Upper lobe of left lung (tissue), 6 donors: ENCODE measurements around the gene COX6A2. TPM values are rescaled to one million over a fixed set of nuclear protein-coding genes. Genes with fewer than 3 reads are reported as not detected.

Experiments used
- ATAC-seq, 2 donors: fragments of 200-7000 bp; cut with Tn5 transposase; one replicate each; pipeline ENCODE4 v1.9.1; 2022; ENCODE audit warnings: mild to moderate bottlenecking in 2 of 2, moderate library complexity in 2 of 2; ENCODE audit not compliant: low FRiP score in 2 of 2
- DNase-seq, 2 donors: peaks; one replicate each; pipeline ENCODE4 v3.0.0-alpha.2; 2019 to 2020
- H3K27ac ChIP-seq, 4 donors: fragments of 200-600 bp; sonication (generic); one replicate each; pipeline ENCODE4 v1.5.1; 2016 to 2019
- H3K27me3 ChIP-seq, 4 donors: fragments of 200-600 bp; sonication (generic); one replicate each; pipeline ENCODE4 v1.5.1; 2017 to 2019
- H3K36me3 ChIP-seq, 4 donors: fragments of 200-600 bp; sonication (generic); one replicate each; pipeline ENCODE4 v1.5.1; 2016 to 2019
- H3K4me1 ChIP-seq, 4 donors: fragments of 200-600 bp; sonication (generic); one replicate each; pipeline ENCODE4 v1.5.1; 2018 to 2019
- H3K4me3 ChIP-seq, 4 donors: fragments of 200-600 bp; sonication (generic); one replicate each; pipeline ENCODE4 v1.5.1; 2017 to 2019; ENCODE audit warnings: mild to moderate bottlenecking in 2 of 4, moderate library complexity in 1 of 4
- H3K9me3 ChIP-seq, 4 donors: fragments of 200-600 bp; sonication (generic); one replicate each; pipeline ENCODE4 v1.5.1; 2018 to 2019
- EP300 ChIP-seq, 4 donors: sonication (generic); formaldehyde crosslinking; IDR thresholded peaks; one replicate each; pipeline ENCODE4 v1.5.1; 2017; ENCODE audit warnings: antibody characterized with exemption in 4 of 4, control low read depth in 2 of 4
- POLR2A ChIP-seq, 4 donors: fragments of 450-650 bp; IDR thresholded peaks; one replicate each; pipeline ENCODE4 v1.5.1; 2016 to 2017; ENCODE audit warnings: antibody characterized with exemption in 4 of 4, mild to moderate bottlenecking in 2 of 4
- POLR2AphosphoS5 ChIP-seq, 2 donors: sonication (generic); formaldehyde crosslinking; IDR thresholded peaks; one replicate each; pipeline ENCODE4 v1.5.1; 2017; ENCODE audit warnings: antibody characterized with exemption in 2 of 2
- WGBS, 2 donors: methylation state at CpG; one replicate each; pipeline ENCODE4 v1.1.5; 2017 to 2018; 5-methylcytosine and 5-hydroxymethylcytosine counted together
- total RNA-seq, 6 donors: library from RNA; depleted of rRNA in 4 of 6; stranded (reverse); fragments of >200 nt in 4 of 6; gene quantifications; one replicate each; pipeline versions ENCODE4 v1.1.0 to v1.2.1, GENCODE V29; 2016 to 2021
- TF ChIP-seq, protein P1 (sequence below), 6 experiments: fragments of 450-650 bp in 4 of 6; fragments of 200-600 bp in 2 of 6; sonication (generic) in 2 of 6; IDR thresholded peaks; one replicate each; pipeline ENCODE4 v1.5.1; 2016 to 2019; ENCODE audit warnings: antibody characterized with exemption in 6 of 6
- donor health status: DM: no; HTN: no; CAD: no; lungs with moderate emphysema.
- donor health status: DM: no; HTN: yes; CAD: no; lungs with severe emphysema.

Gene COX6A2
- total RNA-seq, 6 donors from 2014 or later = not detected

DNA sequence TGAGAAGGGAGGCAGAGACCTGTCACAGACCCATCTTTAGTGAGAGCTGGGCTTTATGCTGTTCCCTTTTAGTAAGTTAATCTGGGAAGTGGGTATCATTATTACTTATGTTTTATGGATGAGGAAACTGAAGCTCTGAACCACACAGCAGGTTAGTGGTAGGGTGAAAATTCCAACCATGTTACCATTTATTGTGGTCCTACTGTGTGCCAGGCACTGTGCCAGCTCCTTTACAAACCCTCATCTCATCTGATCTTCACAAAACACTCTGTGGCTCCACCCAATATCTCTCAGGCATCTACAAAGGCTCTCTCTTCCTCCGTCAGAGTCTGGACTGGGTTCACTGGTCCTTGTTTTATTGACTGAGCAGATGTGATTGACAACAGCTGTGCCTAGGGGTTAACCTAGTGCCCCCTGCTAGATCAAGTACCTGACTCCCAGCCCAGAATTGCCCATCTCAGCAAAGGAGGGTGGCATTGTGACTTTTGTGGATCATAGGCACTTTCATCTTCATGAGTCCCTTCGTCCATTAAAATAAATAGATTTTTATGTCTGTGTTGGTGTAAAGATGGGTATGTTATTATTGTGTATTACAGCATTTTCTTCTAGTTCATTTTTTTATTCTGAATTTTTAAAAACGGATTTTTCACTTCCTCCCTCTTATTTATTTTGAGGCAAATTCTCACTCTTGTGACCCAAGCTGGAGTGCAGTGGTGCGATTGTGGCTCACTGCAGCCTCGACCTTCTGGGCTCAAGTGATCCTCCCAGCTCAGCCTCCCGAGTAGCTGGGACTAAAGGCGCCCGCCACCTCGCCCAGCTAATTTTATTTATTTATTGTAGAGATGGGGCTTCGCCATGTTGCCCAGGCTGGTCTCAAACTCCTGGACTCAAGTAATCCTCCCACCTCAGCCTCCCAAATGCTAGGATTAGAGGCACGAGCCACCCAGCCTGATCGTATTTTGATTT, 46.9 kb upstream of the COX6A2 start:
- peaks cover 0 to 50% (median 14%) of the 10 kb centered on the region in 4 donors for H3K36me3 ChIP-seq
- WGBS, 2 donors = 89 to 94% methylated on average over 12 of the region's 12 CpGs
- H3K4me3 ChIP-seq = no peak overlapping the region
- H3K4me1 ChIP-seq = peaks cover 21 to 59% (median 30%) of the 10 kb centered on the region in 4 donors
- no peaks in the 10 kb centered on the region for H3K27me3 ChIP-seq
- no peak for ATAC-seq
- no peak for DNase-seq
- TF ChIP-seq POLR2A (IDR thresholded peaks at IDR 0.05) = no peak
- TF ChIP-seq EP300 (IDR thresholded peaks at IDR 0.05) = no peak
- no peak for TF ChIP-seq POLR2AphosphoS5 (IDR thresholded peaks at IDR 0.05)
- TF ChIP-seq, protein P1, sequence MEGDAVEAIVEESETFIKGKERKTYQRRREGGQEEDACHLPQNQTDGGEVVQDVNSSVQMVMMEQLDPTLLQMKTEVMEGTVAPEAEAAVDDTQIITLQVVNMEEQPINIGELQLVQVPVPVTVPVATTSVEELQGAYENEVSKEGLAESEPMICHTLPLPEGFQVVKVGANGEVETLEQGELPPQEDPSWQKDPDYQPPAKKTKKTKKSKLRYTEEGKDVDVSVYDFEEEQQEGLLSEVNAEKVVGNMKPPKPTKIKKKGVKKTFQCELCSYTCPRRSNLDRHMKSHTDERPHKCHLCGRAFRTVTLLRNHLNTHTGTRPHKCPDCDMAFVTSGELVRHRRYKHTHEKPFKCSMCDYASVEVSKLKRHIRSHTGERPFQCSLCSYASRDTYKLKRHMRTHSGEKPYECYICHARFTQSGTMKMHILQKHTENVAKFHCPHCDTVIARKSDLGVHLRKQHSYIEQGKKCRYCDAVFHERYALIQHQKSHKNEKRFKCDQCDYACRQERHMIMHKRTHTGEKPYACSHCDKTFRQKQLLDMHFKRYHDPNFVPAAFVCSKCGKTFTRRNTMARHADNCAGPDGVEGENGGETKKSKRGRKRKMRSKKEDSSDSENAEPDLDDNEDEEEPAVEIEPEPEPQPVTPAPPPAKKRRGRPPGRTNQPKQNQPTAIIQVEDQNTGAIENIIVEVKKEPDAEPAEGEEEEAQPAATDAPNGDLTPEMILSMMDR (IDR thresholded peaks at IDR 0.05) = no peak
- no peaks in the 10 kb centered on the region for H3K9me3 ChIP-seq
- H3K27ac ChIP-seq = no peak overlapping the region

DNA sequence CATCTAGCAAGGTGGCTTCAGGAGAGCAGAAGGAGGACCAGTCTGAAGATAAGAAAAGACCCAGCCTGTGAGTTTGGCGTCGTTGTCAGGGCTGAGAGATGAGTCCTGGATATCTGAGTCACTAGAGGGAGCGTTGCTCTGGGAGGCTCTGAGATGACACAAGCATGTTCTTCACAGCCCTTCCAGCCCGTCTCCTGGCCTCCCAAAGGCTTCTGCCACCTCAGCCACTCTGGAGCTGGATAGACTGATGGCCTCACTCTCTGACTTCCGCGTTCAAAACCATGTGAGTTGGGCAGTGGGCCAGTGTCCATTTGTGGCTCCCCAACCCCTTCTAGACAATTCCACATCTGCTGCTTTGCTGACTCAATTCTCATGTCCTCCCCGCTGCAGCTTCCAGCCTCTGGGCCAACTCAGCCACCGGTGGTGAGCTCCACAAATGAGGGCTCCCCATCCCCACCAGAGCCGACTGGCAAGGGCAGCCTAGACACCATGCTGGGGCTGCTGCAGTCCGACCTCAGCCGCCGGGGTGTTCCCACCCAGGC, 46.1 kb upstream of the COX6A2 start:
- DNase-seq (no peak), ATAC-seq (no peak)
- H3K27me3 ChIP-seq = no peaks in the 10 kb centered on the region
- H3K4me3 ChIP-seq = no peak overlapping the region
- no peaks in the 10 kb centered on the region for H3K9me3 ChIP-seq
- H3K27ac ChIP-seq = no peak overlapping the region
- H3K4me1 ChIP-seq = peaks cover 21 to 59% (median 30%) of the 10 kb centered on the region in 4 donors
- peaks cover 0 to 50% (median 14%) of the 10 kb centered on the region in 4 donors for H3K36me3 ChIP-seq
- 81 to 87% methylated on average over 12 of the region's 12 CpGs for WGBS, 2 donors
- TF ChIP-seq, protein P1 (IDR thresholded peaks at IDR 0.05) = no peak
- TF ChIP-seq EP300 (IDR thresholded peaks at IDR 0.05) (no peak), POLR2A (IDR thresholded peaks at IDR 0.05) (no peak), POLR2AphosphoS5 (IDR thresholded peaks at IDR 0.05) (no peak)

DNA sequence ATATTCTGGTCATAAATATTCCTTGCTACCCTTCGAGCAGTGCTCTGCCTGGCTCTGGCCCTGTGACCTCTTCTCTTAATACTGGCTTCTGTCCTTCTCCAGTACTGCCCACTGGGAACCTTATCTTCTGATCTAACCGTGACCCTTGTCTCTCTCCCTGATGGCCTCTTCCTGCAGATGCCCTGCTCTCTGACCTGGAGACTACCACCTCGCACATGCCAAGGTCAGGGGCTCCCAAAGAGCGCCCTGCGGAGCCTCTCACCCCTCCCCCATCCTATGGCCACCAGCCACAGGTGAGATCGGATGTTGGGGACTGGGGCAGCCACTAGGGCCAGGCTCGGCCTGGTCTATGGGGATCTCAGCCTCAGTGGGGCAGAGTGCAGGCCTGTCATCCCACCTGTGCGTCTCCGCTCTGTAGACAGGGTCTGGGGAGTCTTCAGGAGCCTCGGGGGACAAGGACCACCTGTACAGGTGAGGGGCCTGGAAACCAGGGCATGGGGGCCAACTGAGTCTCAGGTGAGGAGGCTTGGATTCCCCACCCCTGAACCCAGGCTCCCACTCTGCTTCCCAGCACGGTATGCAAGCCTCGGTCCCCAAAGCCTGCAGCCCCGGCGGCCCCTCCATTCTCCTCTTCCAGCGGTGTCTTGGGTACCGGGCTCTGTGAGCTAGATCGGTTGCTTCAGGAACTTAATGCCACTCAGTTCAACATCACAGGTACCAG, 45.3 kb upstream of the COX6A2 start:
- H3K27me3 ChIP-seq = no peaks in the 10 kb centered on the region
- H3K4me3 ChIP-seq = peak overlapping the region in 1 of 4 donors; percentile 68
- peaks cover 21 to 59% (median 30%) of the 10 kb centered on the region in 4 donors for H3K4me1 ChIP-seq
- WGBS, 2 donors = 91 to 93% methylated on average over 13 to 17 of the region's 17 CpGs
- DNase-seq = no peak
- ATAC-seq = no peak
- H3K9me3 ChIP-seq = no peaks in the 10 kb centered on the region
- TF ChIP-seq POLR2AphosphoS5 (IDR thresholded peaks at IDR 0.05) = no peak
- TF ChIP-seq, protein P1 (IDR thresholded peaks at IDR 0.05) = no peak
- TF ChIP-seq EP300 (IDR thresholded peaks at IDR 0.05) = no peak
- TF ChIP-seq POLR2A (IDR thresholded peaks at IDR 0.05) = no peak
- peak overlapping the region in 2 of 4 donors; percentile 92 to 98 for H3K27ac ChIP-seq
- peaks cover 0 to 50% (median 14%) of the 10 kb centered on the region in 4 donors for H3K36me3 ChIP-seq

DNA sequence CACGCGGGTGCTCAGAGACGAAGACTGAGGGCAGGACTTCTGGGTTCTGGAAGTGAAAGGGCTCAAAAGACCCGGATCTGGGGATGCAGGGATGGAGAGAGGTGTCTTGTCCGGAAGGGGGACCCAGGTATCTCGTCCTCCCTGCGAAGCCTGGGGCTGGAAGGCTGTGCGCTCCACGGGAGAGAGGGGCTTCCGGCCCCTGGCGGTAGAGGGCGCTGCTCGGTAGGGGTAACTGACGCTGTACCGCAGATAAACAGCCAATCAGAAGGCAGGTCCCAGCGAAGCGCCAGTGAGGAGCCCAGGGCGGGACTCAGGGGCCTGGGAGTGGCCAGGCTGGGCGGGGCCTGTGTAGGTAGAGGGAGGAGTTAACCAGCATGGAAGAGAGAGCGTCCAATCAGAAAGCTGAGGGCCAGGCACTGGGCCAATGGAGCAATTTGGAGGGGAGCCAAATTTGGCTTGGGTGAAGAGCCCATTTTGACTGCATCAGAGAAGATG, 44.6 kb upstream of the COX6A2 start:
- Histone ChIP-seq H3K27ac (peak overlapping the region; percentile 85 to 98 (median 90)), H3K4me1 (peaks cover 21 to 53% (median 29%) of the 10 kb centered on the region in 4 donors), H3K27me3 (no peaks in the 10 kb centered on the region), H3K36me3 (peaks cover 0 to 47% (median 14%) of the 10 kb centered on the region in 4 donors), H3K4me3 (peak overlapping the region; percentile 52 to 75 (median 62)), H3K9me3 (no peaks in the 10 kb centered on the region)
- TF ChIP-seq, protein P1 (IDR thresholded peaks at IDR 0.05) = peak; percentile 63 to 86 (median 76)
- no peak for TF ChIP-seq EP300 (IDR thresholded peaks at IDR 0.05)
- peak in 1 of 2 donors; percentile 36 for TF ChIP-seq POLR2AphosphoS5 (IDR thresholded peaks at IDR 0.05)
- DNase-seq = peak; percentile 91 to 93
- WGBS, 2 donors = 2 to 30% methylated on average over 9 to 16 of the region's 20 CpGs
- ATAC-seq = peak; percentile 83 to 92
